Cardiac muscle cell (in vitro differentiated cells and primary cell): ENCODE data around the gene CYTH1. TPM values are rescaled to one million over a fixed set of nuclear protein-coding genes. Genes with fewer than 3 reads are reported as not detected.

Experiments
- DNase-seq, 2 donors: peaks; one replicate each; pipeline versions ENCODE4 v3.0.0 to v3.0.0-alpha.2; 2010 to 2017; ENCODE audit warnings: low read depth in 1 of 2, low spot score in 1 of 2
- H3K27ac ChIP-seq: fragments of 200-600 bp; sonication (generic); 2 replicates; pipeline ENCODE4 v1.5.1; 2016
- H3K27me3 ChIP-seq: fragments of 200-600 bp; sonication (generic); 2 replicates; pipeline ENCODE4 v1.6.0; 2016; ENCODE audit warnings: control low read depth
- H3K36me3 ChIP-seq: fragments of 200-600 bp; sonication (generic); 2 replicates; pipeline ENCODE4 v1.5.1; 2016; ENCODE audit warnings: control low read depth
- H3K4me1 ChIP-seq: fragments of 200-600 bp; sonication (generic); 2 replicates; pipeline ENCODE4 v1.8.1; 2017; ENCODE audit warnings: low read depth, mild to moderate bottlenecking, mixed run types
- H3K4me3 ChIP-seq: fragments of 200-600 bp; sonication (generic); 2 replicates; pipeline ENCODE4 v1.5.1; 2016; ENCODE audit warnings: mild to moderate bottlenecking
- H3K9me3 ChIP-seq: fragments of 200-600 bp; sonication (generic); 2 replicates; pipeline ENCODE4 v1.5.1; 2017; ENCODE audit warnings: low read depth, mild to moderate bottlenecking, control low read depth
- polyA plus RNA-seq: library from polyadenylated mRNA; unstranded; fragments of >200 nt; fragmentation: Nextera tagmentation; extraction: Ambion mirVana; gene quantifications from 2 replicates; pipeline ENCODE4 v1.2.1, GENCODE V29; 2016
- total RNA-seq: library from RNA; depleted of rRNA; stranded (reverse); fragments of >200 nt; gene quantifications from 2 replicates; pipeline ENCODE4 v1.2.3, GENCODE V29; 2016
- TF ChIP-seq, protein P1 (sequence below): IDR thresholded peaks from 2 replicates; pipeline ENCODE4 v1.5.1; 2012; ENCODE audit warnings: low read depth, mild to moderate bottlenecking, low read length

Gene CYTH1
- total and polyA plus RNA-seq, 2 experiments from 2014 or later = 21.9 to 39.6 TPM

DNA sequence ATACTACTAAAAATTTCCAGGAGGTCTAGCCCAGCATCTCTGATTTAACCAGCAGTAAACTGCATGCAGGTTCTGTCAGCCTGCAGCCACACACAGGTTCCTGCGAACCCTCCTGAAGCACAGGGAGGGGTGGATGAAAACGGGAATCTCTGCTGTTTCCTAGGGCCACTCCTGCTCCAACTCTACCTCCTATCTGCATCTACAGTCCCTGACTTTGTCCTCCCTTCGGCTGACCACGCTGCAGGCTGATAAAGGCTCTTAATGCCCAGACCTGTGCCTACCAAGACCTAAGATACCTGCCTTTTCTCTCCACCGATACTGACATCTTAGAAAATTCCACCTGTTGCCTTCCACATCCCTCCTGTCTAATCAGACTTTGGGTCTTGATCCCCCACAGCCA is 50.2 kb downstream of the CYTH1 start:
- Histone ChIP-seq H3K27me3 (no peaks in the 10 kb centered on the region), H3K36me3 (no peaks in the 10 kb centered on the region), H3K4me1 (peaks cover 34% of the 10 kb centered on the region), H3K4me3 (no peak overlapping the region), H3K27ac (no peak overlapping the region), H3K9me3 (no peaks in the 10 kb centered on the region)
- TF ChIP-seq, protein P1, sequence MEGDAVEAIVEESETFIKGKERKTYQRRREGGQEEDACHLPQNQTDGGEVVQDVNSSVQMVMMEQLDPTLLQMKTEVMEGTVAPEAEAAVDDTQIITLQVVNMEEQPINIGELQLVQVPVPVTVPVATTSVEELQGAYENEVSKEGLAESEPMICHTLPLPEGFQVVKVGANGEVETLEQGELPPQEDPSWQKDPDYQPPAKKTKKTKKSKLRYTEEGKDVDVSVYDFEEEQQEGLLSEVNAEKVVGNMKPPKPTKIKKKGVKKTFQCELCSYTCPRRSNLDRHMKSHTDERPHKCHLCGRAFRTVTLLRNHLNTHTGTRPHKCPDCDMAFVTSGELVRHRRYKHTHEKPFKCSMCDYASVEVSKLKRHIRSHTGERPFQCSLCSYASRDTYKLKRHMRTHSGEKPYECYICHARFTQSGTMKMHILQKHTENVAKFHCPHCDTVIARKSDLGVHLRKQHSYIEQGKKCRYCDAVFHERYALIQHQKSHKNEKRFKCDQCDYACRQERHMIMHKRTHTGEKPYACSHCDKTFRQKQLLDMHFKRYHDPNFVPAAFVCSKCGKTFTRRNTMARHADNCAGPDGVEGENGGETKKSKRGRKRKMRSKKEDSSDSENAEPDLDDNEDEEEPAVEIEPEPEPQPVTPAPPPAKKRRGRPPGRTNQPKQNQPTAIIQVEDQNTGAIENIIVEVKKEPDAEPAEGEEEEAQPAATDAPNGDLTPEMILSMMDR = no peak
- no peak for DNase-seq

DNA sequence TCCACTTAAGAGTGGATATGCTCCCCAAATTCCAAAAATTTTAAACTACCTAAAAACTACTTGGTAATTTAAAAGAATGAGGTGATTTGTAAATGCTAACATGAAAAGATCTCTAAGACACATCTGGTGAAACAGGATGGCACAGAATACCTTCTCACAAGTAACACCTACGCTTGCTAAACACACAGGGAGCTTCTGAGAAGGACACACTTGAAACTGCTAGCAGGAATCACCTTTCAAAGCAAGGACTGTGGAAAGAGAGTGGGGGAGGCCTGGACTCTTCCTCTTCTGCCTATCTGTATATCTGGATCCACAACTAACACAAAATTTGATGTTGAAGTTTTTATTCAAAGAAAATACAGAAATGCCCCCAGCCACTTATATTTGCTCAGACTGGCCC is 52.4 kb downstream of the CYTH1 start:
- H3K27me3 ChIP-seq = no peaks in the 10 kb centered on the region
- DNase-seq = no peak
- H3K4me1 ChIP-seq = peaks cover 16% of the 10 kb centered on the region
- TF ChIP-seq, protein P1 = no peak
- no peaks in the 10 kb centered on the region for H3K9me3 ChIP-seq
- H3K27ac ChIP-seq = peak overlapping the region; percentile 9
- no peaks in the 10 kb centered on the region for H3K36me3 ChIP-seq
- H3K4me3 ChIP-seq = no peak overlapping the region

DNA sequence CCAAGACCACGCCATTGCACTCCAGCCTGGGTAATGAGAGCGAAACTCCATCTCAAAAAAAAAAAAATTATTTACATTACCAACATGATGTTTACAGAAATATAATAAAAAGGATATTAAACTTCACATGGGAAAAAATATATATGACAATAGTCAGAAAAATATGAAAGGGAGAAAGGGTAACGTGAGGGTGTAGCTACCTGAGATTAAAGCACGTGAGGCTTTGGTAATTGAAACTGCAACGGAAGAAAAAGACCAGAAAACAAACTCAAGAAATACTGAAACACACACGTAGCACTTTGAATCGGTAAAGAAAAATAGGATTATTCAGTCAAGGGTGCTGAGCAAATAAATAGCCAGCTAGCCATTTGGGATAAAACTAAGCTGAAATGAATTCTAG is 53.6 kb downstream of the CYTH1 start:
- Histone ChIP-seq H3K36me3 (no peaks in the 10 kb centered on the region), H3K4me3 (no peak overlapping the region), H3K4me1 (peaks cover 26% of the 10 kb centered on the region), H3K27ac (no peak overlapping the region), H3K9me3 (no peaks in the 10 kb centered on the region), H3K27me3 (no peaks in the 10 kb centered on the region)
- DNase-seq = no peak
- TF ChIP-seq, protein P1 = no peak

DNA sequence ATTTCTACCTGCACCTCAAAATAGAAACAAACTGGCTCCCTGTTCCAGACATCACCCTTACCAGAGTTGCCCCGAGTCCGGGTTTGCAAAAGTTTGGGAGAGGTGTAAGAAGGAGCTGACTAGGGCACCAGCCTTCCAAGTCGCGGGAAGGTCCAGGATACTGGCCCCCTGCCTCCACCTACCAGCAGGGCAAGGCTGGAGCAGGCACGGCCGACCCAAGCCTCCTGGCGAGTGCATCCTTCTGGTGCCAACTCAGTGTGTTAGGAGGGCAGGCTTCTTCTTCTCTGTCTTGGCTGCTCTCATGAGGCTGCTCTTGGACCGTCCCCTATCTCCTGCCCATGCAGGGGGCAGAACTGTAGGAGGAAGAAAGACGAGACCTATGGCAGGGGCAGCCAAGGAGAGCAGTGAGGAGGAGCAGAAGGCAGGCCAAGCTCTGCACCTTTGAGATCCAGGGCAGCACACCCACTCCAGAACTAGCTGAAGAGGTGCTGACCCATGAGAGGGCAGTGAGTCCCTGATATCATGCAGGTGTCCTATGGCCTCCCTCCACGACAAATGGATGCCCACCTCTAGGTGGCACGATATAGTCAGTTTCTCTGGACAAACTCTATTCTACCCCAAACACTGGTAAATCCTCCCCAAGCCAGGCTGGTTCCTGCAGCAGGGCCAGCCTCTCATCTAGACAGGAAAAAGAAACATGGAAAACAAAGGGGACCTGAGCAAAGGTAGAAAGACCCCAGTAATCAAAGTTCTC is 54.4 kb downstream of the CYTH1 start:
- H3K4me1 ChIP-seq = peaks cover 29% of the 10 kb centered on the region
- no peaks in the 10 kb centered on the region for H3K27me3 ChIP-seq
- no peak overlapping the region for H3K4me3 ChIP-seq
- TF ChIP-seq, protein P1 = no peak
- no peaks in the 10 kb centered on the region for H3K9me3 ChIP-seq
- no peak overlapping the region for H3K27ac ChIP-seq
- DNase-seq = no peak
- no peaks in the 10 kb centered on the region for H3K36me3 ChIP-seq

DNA sequence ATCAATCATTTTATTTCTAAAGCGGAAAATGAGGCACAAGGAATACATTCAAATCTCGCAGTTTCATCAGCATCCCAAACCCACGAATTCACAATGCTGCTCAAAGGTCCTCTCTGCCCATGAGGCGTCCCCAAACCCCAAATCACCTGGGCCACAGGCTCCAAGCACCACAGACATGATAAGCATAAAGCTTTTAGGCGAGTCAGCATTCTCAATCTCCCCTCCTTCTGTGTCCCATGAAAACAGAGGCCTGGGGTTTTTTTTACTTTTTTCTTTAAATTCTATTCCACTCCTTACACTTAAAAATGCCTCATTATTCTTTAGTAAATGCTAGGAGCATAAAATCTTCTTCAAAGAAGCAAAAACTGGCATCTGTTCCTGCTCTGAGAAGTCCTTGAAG is 55.0 kb downstream of the CYTH1 start:
- Histone ChIP-seq H3K27ac (no peak overlapping the region), H3K36me3 (no peaks in the 10 kb centered on the region), H3K27me3 (no peaks in the 10 kb centered on the region), H3K4me3 (no peak overlapping the region), H3K9me3 (no peaks in the 10 kb centered on the region), H3K4me1 (peaks cover 35% of the 10 kb centered on the region)
- TF ChIP-seq, protein P1 = no peak
- DNase-seq = no peak
